ENCODE results near the gene CTR9. TPM values are rescaled to one million over a fixed set of nuclear protein-coding genes. Genes with fewer than 3 reads are reported as not detected.
A peak's percentile ranks its signal among the peaks of the same experiment; 100 is the strongest.
"Not testable (repeated sequence)": the region's sequence is repeated elsewhere in the genome, so short reads cannot be mapped to it uniquely, and the experiment has no call there.

The CTR9 gene
- total and polyA plus RNA-seq, 8 donors = 33.8 to 64.6 (median 58.4) TPM

- Histone ChIP-seq H3K27ac (no peak overlapping the region), H3K4me3 (no peak overlapping the region), H3K36me3 (no peaks in the 10 kb centered on the region), H3K4me1 (no peaks in the 10 kb centered on the region), H3K9me3 (no peaks in the 10 kb centered on the region), H3K27me3 (no peaks in the 10 kb centered on the region)
- intact Hi-C loops (cut with DNase I) = no loop called here
- TF ChIP-seq CTCF (IDR thresholded peaks at IDR 0.05) = no peak
- ATAC-seq (peak; percentile 66), DNase-seq (no peak)
Observed at GRCh38 chr11:10818594-10818993, 67.5 kb downstream of the CTR9 start.

GRCh38 chr11:10822491-10822890 lies 71.4 kb downstream of the CTR9 start:
- H3K36me3 ChIP-seq; H3K9me3 ChIP-seq; H3K27me3 ChIP-seq; intact Hi-C loops (cut with DNase I); H3K4me3 ChIP-seq; DNase-seq; H3K27ac ChIP-seq; H3K4me1 ChIP-seq; ATAC-seq: not testable (repeated sequence)

GRCh38 chr11:10823152-10823579 lies 72.1 kb downstream of the CTR9 start:
- H3K27ac ChIP-seq = no peak overlapping the region
- ATAC-seq (no peak), DNase-seq (no peak)
- no peak overlapping the region for H3K4me3 ChIP-seq
- no peaks in the 10 kb centered on the region for H3K36me3 ChIP-seq
- no peaks in the 10 kb centered on the region for H3K9me3 ChIP-seq
- no peaks in the 10 kb centered on the region for H3K4me1 ChIP-seq
- H3K27me3 ChIP-seq = no peaks in the 10 kb centered on the region
- TF ChIP-seq CTCF (IDR thresholded peaks at IDR 0.05) = no peak
- intact Hi-C loops (cut with DNase I) = no loop called here

- Histone ChIP-seq H3K9me3 (no peaks in the 10 kb centered on the region), H3K27ac (no peak overlapping the region), H3K4me1 (no peaks in the 10 kb centered on the region), H3K27me3 (no peaks in the 10 kb centered on the region), H3K36me3 (no peaks in the 10 kb centered on the region), H3K4me3 (no peak overlapping the region)
- TF ChIP-seq CTCF (IDR thresholded peaks at IDR 0.05) = no peak
- ATAC-seq = no peak
- intact Hi-C loops (cut with DNase I) = no loop called here
- DNase-seq = no peak
Observed at GRCh38 chr11:10824888-10825287, 73.8 kb downstream of the CTR9 start.

GRCh38 chr11:10828402-10828801 lies 77.4 kb downstream of the CTR9 start:
- DNase-seq (no peak), ATAC-seq (no peak)
- Histone ChIP-seq H3K4me1 (no peaks in the 10 kb centered on the region), H3K36me3 (no peaks in the 10 kb centered on the region), H3K27me3 (no peaks in the 10 kb centered on the region), H3K27ac (no peak overlapping the region), H3K4me3 (no peak overlapping the region), H3K9me3 (no peaks in the 10 kb centered on the region)
- intact Hi-C loops (cut with DNase I) = no loop called here
- TF ChIP-seq CTCF (IDR thresholded peaks at IDR 0.05) = no peak

GRCh38 chr11:10829139-10829538 lies 78.1 kb downstream of the CTR9 start:
- H3K36me3 ChIP-seq = no peaks in the 10 kb centered on the region
- intact Hi-C loops (cut with DNase I) = no loop called here
- no peak for ATAC-seq

More at GRCh38 chr11:10829139-10829538, 78.1 kb downstream of the CTR9 start:
- TF ChIP-seq CTCF (IDR thresholded peaks at IDR 0.05) = no peak
- H3K4me1 ChIP-seq = no peaks in the 10 kb centered on the region
- no peak for DNase-seq
- no peaks in the 10 kb centered on the region for H3K9me3 ChIP-seq
- H3K27ac ChIP-seq = no peak overlapping the region
- no peak overlapping the region for H3K4me3 ChIP-seq
- H3K27me3 ChIP-seq = no peaks in the 10 kb centered on the region
